Measurements from ENCODE around the gene TGM2. TPM values are rescaled to one million over a fixed set of nuclear protein-coding genes. Genes with fewer than 3 reads are reported as not detected.

Gene TGM2
- total RNA-seq, 1 experiment from 2014 or later, result 113 TPM

- intact Hi-C loops (cut with micrococcal nuclease; ENCODE audit: unreplicated experiment) (no loop called here), in situ Hi-C loops (cut with HindIII; ENCODE audit: low pct_unique_long_range_greater_than_20kb, low sequenced_read_pairs) (no loop called here)
- Histone ChIP-seq H3K9me3 (ENCODE audit: control insufficient read depth, insufficient read depth, low read depth, low read length) (no peaks in the 10 kb centered on the region), H3K27me3 (ENCODE audit: control insufficient read depth, insufficient read depth, low read length) (no peaks in the 10 kb centered on the region), H3K27ac (ENCODE audit: low read length) (no peak overlapping the region), H3K4me3 (ENCODE audit: low read depth in 2 of 2, low read length in 2 of 2) (no peak overlapping the region), H3K36me3 (ENCODE audit: control insufficient read depth, insufficient read depth, low read length) (no peaks in the 10 kb centered on the region), H3K4me1 (ENCODE audit: control insufficient read depth, insufficient read depth, low read length) (peaks cover 3% of the 10 kb centered on the region; the same call in 1 of the 2 replicates)
- DNase-seq (ENCODE audit: low read depth, low spot score) (no peak), ATAC-seq (no peak)
- TF ChIP-seq CTCF (IDR thresholded peaks at IDR 0.05) (no peak), REST (IDR thresholded peaks at IDR 0.05; ENCODE audit: insufficient read depth in 1 of 2, low read depth in 2 of 2, low read length in 1 of 2) (no peak), POLR2AphosphoS5 (IDR thresholded peaks at IDR 0.05; ENCODE audit: low read depth, low read length) (no peak), SIN3A (IDR thresholded peaks at IDR 0.05; ENCODE audit: borderline replicate concordance, insufficient read depth, low read depth, low read length) (no peak), TCF7L2 (IDR thresholded peaks at IDR 0.05; ENCODE audit: low read depth, low read length) (no peak)
- no TSS peak for BruUV-seq (replicated peaks)
- ChIA-PET CTCF (no interaction called here), POLR2A (no interaction called here)
These were observed 32.5 kb upstream of the TGM2 start for GRCh38 chr20:38197619-38198018.

- Histone ChIP-seq H3K4me1 (ENCODE audit: control insufficient read depth, insufficient read depth, low read length) (peaks cover 3% of the 10 kb centered on the region; the same call in 1 of the 2 replicates), H3K27ac (ENCODE audit: low read length) (no peak overlapping the region), H3K36me3 (ENCODE audit: control insufficient read depth, insufficient read depth, low read length) (no peaks in the 10 kb centered on the region), H3K9me3 (ENCODE audit: control insufficient read depth, insufficient read depth, low read depth, low read length) (no peaks in the 10 kb centered on the region), H3K4me3 (ENCODE audit: low read depth in 2 of 2, low read length in 2 of 2) (no peak overlapping the region), H3K27me3 (ENCODE audit: control insufficient read depth, insufficient read depth, low read length) (no peaks in the 10 kb centered on the region)
- DNase-seq (ENCODE audit: low read depth, low spot score) (no peak), ATAC-seq (no peak)
- intact Hi-C loops (cut with micrococcal nuclease; ENCODE audit: unreplicated experiment) (no loop called here), in situ Hi-C loops (cut with HindIII; ENCODE audit: low pct_unique_long_range_greater_than_20kb, low sequenced_read_pairs) (no loop called here)
- BruUV-seq (replicated peaks), result no TSS peak
- TF ChIP-seq TCF7L2 (IDR thresholded peaks at IDR 0.05; ENCODE audit: low read depth, low read length) (no peak), REST (IDR thresholded peaks at IDR 0.05; ENCODE audit: insufficient read depth in 1 of 2, low read depth in 2 of 2, low read length in 1 of 2) (no peak), CTCF (IDR thresholded peaks at IDR 0.05) (no peak), POLR2AphosphoS5 (IDR thresholded peaks at IDR 0.05; ENCODE audit: low read depth, low read length) (no peak), SIN3A (IDR thresholded peaks at IDR 0.05; ENCODE audit: borderline replicate concordance, insufficient read depth, low read depth, low read length) (no peak)
- ChIA-PET CTCF (no interaction called here), POLR2A (interaction anchor here (0.6 kb wide), 1 partner anchor 123 kb away, joined by 10 read pairs; no protein-coding TSS in a partner anchor)
These were observed 32.1 kb upstream of the TGM2 start for GRCh38 chr20:38197217-38197616.
